Liver (tissue), 9 donors: Measurements from ENCODE around the gene SLC16A11. TPM values are rescaled to one million over a fixed set of nuclear protein-coding genes. Genes with fewer than 3 reads are reported as not detected.

Experiments
- DNase-seq: peaks from one replicate; pipeline ENCODE4 v3.0.0-alpha.2; 2017; ENCODE audit warnings: low spot score
- H3K27ac ChIP-seq, 2 donors: one replicate each; pipeline ENCODE4 v1.7.0; 2013; ENCODE audit warnings: inconsistent platforms in 2 of 2, low read length in 2 of 2, control low read depth in 1 of 2, low read depth in 1 of 2, mild to moderate bottlenecking in 1 of 2
- H3K27me3 ChIP-seq, 4 donors: one replicate each; pipeline versions ENCODE4 v1.6.1 to v1.7.0; 2013; ENCODE audit warnings: low read length in 3 of 4, inconsistent platforms in 1 of 4, mild to moderate bottlenecking in 1 of 4, moderate library complexity in 1 of 4; ENCODE audit not compliant: control insufficient read depth in 4 of 4, insufficient read depth in 4 of 4
- H3K36me3 ChIP-seq, 4 donors: one replicate each; pipeline versions ENCODE4 v1.6.1 to v1.7.0; 2013; ENCODE audit warnings: low read length in 3 of 4, mild to moderate bottlenecking in 3 of 4, low read depth in 1 of 4, moderate library complexity in 1 of 4; ENCODE audit not compliant: control insufficient read depth in 4 of 4, insufficient read depth in 3 of 4
- H3K4me1 ChIP-seq, 4 donors: one replicate each; pipeline versions ENCODE4 v1.6.1 to v1.7.0; 2013; ENCODE audit warnings: low read length in 3 of 4, mild to moderate bottlenecking in 3 of 4, moderate library complexity in 1 of 4; ENCODE audit not compliant: control insufficient read depth in 4 of 4, insufficient read depth in 4 of 4
- H3K4me3 ChIP-seq, 3 donors: one replicate each; pipeline versions ENCODE4 v1.6.1 to v1.7.0; 2013; ENCODE audit warnings: low read length in 3 of 3, control low read depth in 1 of 3, low read depth in 1 of 3, mild to moderate bottlenecking in 1 of 3
- H3K9ac ChIP-seq, 2 donors: one replicate each; pipeline ENCODE4 v1.7.0; 2013; ENCODE audit warnings: low read length in 2 of 2, mild to moderate bottlenecking in 2 of 2, moderate library complexity in 2 of 2, control low read depth in 1 of 2, low read depth in 1 of 2
- H3K9me3 ChIP-seq, 4 donors: one replicate each; pipeline versions ENCODE4 v1.6.1 to v1.7.0; 2013; ENCODE audit warnings: low read length in 3 of 4; ENCODE audit not compliant: control insufficient read depth in 4 of 4
- FOXA1 ChIP-seq: IDR thresholded peaks from 2 replicates; pipeline ENCODE4 v1.6.1; 2016; ENCODE audit warnings: antibody characterized with exemption
- FOXA2 ChIP-seq: IDR thresholded peaks from 2 replicates; pipeline ENCODE4 v1.6.1; 2016; ENCODE audit warnings: antibody characterized with exemption
- GABPA ChIP-seq, 2 donors: IDR thresholded peaks in 1 of 2; conservative IDR thresholded peaks in 1 of 2; 2 replicates each; pipeline ENCODE4 v1.6.1; 2016; ENCODE audit warnings: antibody characterized with exemption in 2 of 2, mild to moderate bottlenecking in 1 of 2, moderate library complexity in 1 of 2
- HNF4A ChIP-seq, 2 donors: conservative IDR thresholded peaks; 2 replicates each; pipeline ENCODE4 v1.6.1; 2016; ENCODE audit warnings: antibody characterized with exemption in 2 of 2, mild to moderate bottlenecking in 2 of 2
- HNF4G ChIP-seq: IDR thresholded peaks from 2 replicates; pipeline ENCODE4 v1.6.1; 2016; ENCODE audit warnings: antibody characterized with exemption
- JUND ChIP-seq, 2 donors: IDR thresholded peaks; 2 replicates each; pipeline ENCODE4 v1.6.1; 2016; ENCODE audit warnings: antibody characterized with exemption in 2 of 2
- NR2F2 ChIP-seq: IDR thresholded peaks from 2 replicates; pipeline ENCODE4 v1.6.1; 2016; ENCODE audit warnings: antibody characterized with exemption
- RAD21 ChIP-seq, 2 donors: IDR thresholded peaks; 2 replicates each; pipeline ENCODE4 v1.6.1; 2016; ENCODE audit warnings: antibody characterized with exemption in 2 of 2, mild to moderate bottlenecking in 2 of 2
- RXRA ChIP-seq, 2 donors: IDR thresholded peaks; 2 replicates each; pipeline ENCODE4 v1.6.1; 2017 to 2018; ENCODE audit warnings: antibody characterized with exemption in 2 of 2, mild to moderate bottlenecking in 1 of 2
- SP1 ChIP-seq: IDR thresholded peaks from 2 replicates; pipeline ENCODE4 v1.6.1; 2018; ENCODE audit warnings: antibody characterized with exemption, mild to moderate bottlenecking
- TAF1 ChIP-seq: conservative IDR thresholded peaks from 2 replicates; pipeline ENCODE4 v1.6.1; 2016; ENCODE audit warnings: antibody characterized with exemption, mild to moderate bottlenecking
- YY1 ChIP-seq: IDR thresholded peaks from 2 replicates; pipeline ENCODE4 v1.6.1; 2016; ENCODE audit warnings: antibody characterized with exemption, mild to moderate bottlenecking
- WGBS: extraction: QIAGEN DNeasy Blood & Tissue Kit; methylation state at CpG from one replicate; pipeline ENCODE4 v1.1.7; 2013; 5-methylcytosine and 5-hydroxymethylcytosine counted together
- polyA plus RNA-seq, 2 donors: library from polyadenylated mRNA; stranded (reverse) in 1 of 2; unstranded in 1 of 2; fragments of 200-250 nt in 1 of 2; fragments of >200 nt in 1 of 2; fragmentation: Nextera tagmentation in 1 of 2; extraction: Ambion mirVana in 1 of 2; gene quantifications; one replicate each; pipeline versions ENCODE4 v1.2.1 to v1.2.3, GENCODE V29; 2013 to 2015
- total RNA-seq, 2 donors: library from RNA; depleted of rRNA; stranded (reverse); fragments of >200 nt; gene quantifications; one replicate each; pipeline ENCODE4 v1.2.3, GENCODE V29; 2014
- TF ChIP-seq, protein P1 (sequence below): fragments of 150-350 bp; IDR thresholded peaks from 2 replicates; pipeline ENCODE4 v1.5.1; 2017; ENCODE audit warnings: improper control_type of control experiment, low read depth, low read length; ENCODE audit not compliant: missing input control
- TF ChIP-seq, protein P2 (sequence below): IDR thresholded peaks from 2 replicates; pipeline ENCODE4 v1.6.1; 2016; ENCODE audit warnings: antibody characterized with exemption
- TF ChIP-seq, protein P3 (sequence below): IDR thresholded peaks from 2 replicates; pipeline ENCODE4 v1.6.1; 2016; ENCODE audit warnings: antibody characterized with exemption
- TF ChIP-seq, protein P4 (sequence below): IDR thresholded peaks from 2 replicates; pipeline ENCODE4 v1.6.1; 2016; ENCODE audit warnings: antibody characterized with exemption
- TF ChIP-seq, protein P5 (sequence below): IDR thresholded peaks from 2 replicates; pipeline ENCODE4 v1.6.1; 2016; ENCODE audit warnings: antibody characterized with exemption, mild to moderate bottlenecking
- donor health status: healthy.
- donor health status: healthy.
- donor health status: healthy.
- donor health status: healthy.
- donor health status: healthy.

The SLC16A11 gene
- total and polyA plus RNA-seq, 4 donors = 1.7 to 8.2 (median 3.1) TPM

DNA sequence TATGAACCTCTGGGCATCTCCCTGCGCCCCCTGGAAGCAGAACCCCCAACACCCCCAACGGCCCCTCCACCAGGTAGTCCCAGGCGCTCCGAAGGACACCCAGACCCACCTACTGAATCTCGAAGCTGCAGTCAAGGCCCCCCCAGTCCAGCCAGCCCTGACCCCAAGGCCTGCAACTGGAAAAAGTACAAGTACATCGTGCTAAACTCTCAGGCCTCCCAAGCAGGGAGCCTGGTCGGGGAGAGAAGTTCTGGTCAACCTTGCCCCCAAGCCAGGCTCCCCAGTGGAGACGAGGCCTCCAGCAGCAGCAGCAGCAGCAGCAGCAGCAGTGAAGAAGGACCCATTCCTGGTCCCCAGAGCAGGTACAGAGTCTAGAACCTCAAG, 19.5 kb downstream of the SLC16A11 start:
- no peak for DNase-seq
- Histone ChIP-seq H3K4me1 (peaks cover 5 to 25% (median 15%) of the 10 kb centered on the region in 4 donors), H3K36me3 (no peaks in the 10 kb centered on the region), H3K4me3 (no peak overlapping the region), H3K9ac (no peak overlapping the region), H3K27me3 (no peaks in the 10 kb centered on the region), H3K9me3 (no peaks in the 10 kb centered on the region), H3K27ac (peak overlapping the region in 1 of 2 donors; percentile 10)
- 81% methylated on average over 8 of the region's 8 CpGs for WGBS
- TF ChIP-seq HNF4G (no peak), RAD21 (IDR thresholded peaks at IDR 0.05) (no peak), GABPA (IDR thresholded peaks at IDR 0.05 in 1 of 2, conservative IDR thresholded peaks at IDR 0.05 in 1 of 2) (no peak), FOXA1 (no peak), SP1 (no peak), NR2F2 (no peak), FOXA2 (no peak), RXRA (IDR thresholded peaks at IDR 0.05) (no peak), YY1 (no peak), TAF1 (no peak), HNF4A (conservative IDR thresholded peaks at IDR 0.05) (no peak), JUND (IDR thresholded peaks at IDR 0.05) (no peak)
- TF ChIP-seq, protein P1, sequence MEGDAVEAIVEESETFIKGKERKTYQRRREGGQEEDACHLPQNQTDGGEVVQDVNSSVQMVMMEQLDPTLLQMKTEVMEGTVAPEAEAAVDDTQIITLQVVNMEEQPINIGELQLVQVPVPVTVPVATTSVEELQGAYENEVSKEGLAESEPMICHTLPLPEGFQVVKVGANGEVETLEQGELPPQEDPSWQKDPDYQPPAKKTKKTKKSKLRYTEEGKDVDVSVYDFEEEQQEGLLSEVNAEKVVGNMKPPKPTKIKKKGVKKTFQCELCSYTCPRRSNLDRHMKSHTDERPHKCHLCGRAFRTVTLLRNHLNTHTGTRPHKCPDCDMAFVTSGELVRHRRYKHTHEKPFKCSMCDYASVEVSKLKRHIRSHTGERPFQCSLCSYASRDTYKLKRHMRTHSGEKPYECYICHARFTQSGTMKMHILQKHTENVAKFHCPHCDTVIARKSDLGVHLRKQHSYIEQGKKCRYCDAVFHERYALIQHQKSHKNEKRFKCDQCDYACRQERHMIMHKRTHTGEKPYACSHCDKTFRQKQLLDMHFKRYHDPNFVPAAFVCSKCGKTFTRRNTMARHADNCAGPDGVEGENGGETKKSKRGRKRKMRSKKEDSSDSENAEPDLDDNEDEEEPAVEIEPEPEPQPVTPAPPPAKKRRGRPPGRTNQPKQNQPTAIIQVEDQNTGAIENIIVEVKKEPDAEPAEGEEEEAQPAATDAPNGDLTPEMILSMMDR = no peak
- TF ChIP-seq, protein P2, sequence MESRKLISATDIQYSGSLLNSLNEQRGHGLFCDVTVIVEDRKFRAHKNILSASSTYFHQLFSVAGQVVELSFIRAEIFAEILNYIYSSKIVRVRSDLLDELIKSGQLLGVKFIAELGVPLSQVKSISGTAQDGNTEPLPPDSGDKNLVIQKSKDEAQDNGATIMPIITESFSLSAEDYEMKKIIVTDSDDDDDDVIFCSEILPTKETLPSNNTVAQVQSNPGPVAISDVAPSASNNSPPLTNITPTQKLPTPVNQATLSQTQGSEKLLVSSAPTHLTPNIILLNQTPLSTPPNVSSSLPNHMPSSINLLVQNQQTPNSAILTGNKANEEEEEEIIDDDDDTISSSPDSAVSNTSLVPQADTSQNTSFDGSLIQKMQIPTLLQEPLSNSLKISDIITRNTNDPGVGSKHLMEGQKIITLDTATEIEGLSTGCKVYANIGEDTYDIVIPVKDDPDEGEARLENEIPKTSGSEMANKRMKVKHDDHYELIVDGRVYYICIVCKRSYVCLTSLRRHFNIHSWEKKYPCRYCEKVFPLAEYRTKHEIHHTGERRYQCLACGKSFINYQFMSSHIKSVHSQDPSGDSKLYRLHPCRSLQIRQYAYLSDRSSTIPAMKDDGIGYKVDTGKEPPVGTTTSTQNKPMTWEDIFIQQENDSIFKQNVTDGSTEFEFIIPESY = no peak
- TF ChIP-seq, protein P3, sequence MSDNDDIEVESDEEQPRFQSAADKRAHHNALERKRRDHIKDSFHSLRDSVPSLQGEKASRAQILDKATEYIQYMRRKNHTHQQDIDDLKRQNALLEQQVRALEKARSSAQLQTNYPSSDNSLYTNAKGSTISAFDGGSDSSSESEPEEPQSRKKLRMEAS = no peak
- TF ChIP-seq, protein P4, sequence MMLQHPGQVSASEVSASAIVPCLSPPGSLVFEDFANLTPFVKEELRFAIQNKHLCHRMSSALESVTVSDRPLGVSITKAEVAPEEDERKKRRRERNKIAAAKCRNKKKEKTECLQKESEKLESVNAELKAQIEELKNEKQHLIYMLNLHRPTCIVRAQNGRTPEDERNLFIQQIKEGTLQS = no peak
- TF ChIP-seq, protein P5, sequence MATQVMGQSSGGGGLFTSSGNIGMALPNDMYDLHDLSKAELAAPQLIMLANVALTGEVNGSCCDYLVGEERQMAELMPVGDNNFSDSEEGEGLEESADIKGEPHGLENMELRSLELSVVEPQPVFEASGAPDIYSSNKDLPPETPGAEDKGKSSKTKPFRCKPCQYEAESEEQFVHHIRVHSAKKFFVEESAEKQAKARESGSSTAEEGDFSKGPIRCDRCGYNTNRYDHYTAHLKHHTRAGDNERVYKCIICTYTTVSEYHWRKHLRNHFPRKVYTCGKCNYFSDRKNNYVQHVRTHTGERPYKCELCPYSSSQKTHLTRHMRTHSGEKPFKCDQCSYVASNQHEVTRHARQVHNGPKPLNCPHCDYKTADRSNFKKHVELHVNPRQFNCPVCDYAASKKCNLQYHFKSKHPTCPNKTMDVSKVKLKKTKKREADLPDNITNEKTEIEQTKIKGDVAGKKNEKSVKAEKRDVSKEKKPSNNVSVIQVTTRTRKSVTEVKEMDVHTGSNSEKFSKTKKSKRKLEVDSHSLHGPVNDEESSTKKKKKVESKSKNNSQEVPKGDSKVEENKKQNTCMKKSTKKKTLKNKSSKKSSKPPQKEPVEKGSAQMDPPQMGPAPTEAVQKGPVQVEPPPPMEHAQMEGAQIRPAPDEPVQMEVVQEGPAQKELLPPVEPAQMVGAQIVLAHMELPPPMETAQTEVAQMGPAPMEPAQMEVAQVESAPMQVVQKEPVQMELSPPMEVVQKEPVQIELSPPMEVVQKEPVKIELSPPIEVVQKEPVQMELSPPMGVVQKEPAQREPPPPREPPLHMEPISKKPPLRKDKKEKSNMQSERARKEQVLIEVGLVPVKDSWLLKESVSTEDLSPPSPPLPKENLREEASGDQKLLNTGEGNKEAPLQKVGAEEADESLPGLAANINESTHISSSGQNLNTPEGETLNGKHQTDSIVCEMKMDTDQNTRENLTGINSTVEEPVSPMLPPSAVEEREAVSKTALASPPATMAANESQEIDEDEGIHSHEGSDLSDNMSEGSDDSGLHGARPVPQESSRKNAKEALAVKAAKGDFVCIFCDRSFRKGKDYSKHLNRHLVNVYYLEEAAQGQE = no peak
